Measurements from ENCODE around the gene HMBS. TPM values are rescaled to one million over a fixed set of nuclear protein-coding genes. Genes with fewer than 3 reads are reported as not detected.

Gene HMBS
- total RNA-seq, 2 experiments from 2014 or later: 33.6 to 36.1 TPM

- DNase-seq (peak; percentile 34), ATAC-seq (peak; percentile 28)
- Mint-ChIP-seq H3K36me3 (ENCODE audit: low read depth) (peaks cover 73% of the 10 kb centered on the region), H3K4me3 (no peak overlapping the region), H3K27ac (peak overlapping the region; percentile 55), H3K27me3 (no peaks in the 10 kb centered on the region), H3K9me3 (no peaks in the 10 kb centered on the region), H3K4me1 (ENCODE audit: low read depth) (peaks cover 37% of the 10 kb centered on the region)
- intact Hi-C loops (cut with micrococcal nuclease): no loop called here
- CTCF ChIA-PET: no interaction called here
- no peak for TF ChIP-seq CTCF (IDR thresholded peaks at IDR 0.05)
- POLR2A ChIA-PET: interaction anchor here (0.6 to 1.9 kb wide), 7 partner anchors 9 to 1826 kb away, joined by 3 to 9 read pairs (median 3); partner anchors contain the start of gene SLC37A4
Measured at GRCh38 chr11:119051440-119052162, 33.1 kb upstream of the HMBS start.

- no peak overlapping the region for H3K4me3 Mint-ChIP-seq
- no peaks in the 10 kb centered on the region for H3K27me3 Mint-ChIP-seq
- DNase-seq (no peak), ATAC-seq (no peak)
- TF ChIP-seq CTCF (IDR thresholded peaks at IDR 0.05): no peak
- H3K36me3 Mint-ChIP-seq (ENCODE audit: low read depth): peaks cover 71% of the 10 kb centered on the region
- intact Hi-C loops (cut with micrococcal nuclease): no loop called here
- ChIA-PET CTCF (no interaction called here), POLR2A (interaction anchor here (1.1 to 1.9 kb wide), 4 partner anchors 8 to 42 kb away, joined by 3 to 9 read pairs (median 5); partner anchors contain the start of genes SLC37A4 and TRAPPC4)
- peaks cover 37% of the 10 kb centered on the region for H3K4me1 Mint-ChIP-seq (ENCODE audit: low read depth)
- no peaks in the 10 kb centered on the region for H3K9me3 Mint-ChIP-seq
- peak overlapping the region; percentile 41 for H3K27ac Mint-ChIP-seq
Measured at GRCh38 chr11:119052163-119052814, 32.4 kb upstream of the HMBS start.

- no peaks in the 10 kb centered on the region for H3K27me3 Mint-ChIP-seq
- no peak overlapping the region for H3K4me3 Mint-ChIP-seq
- ATAC-seq (no peak), DNase-seq (no peak)
- TF ChIP-seq CTCF (IDR thresholded peaks at IDR 0.05): no peak
- ChIA-PET CTCF (interaction anchor here (1.0 to 4.3 kb wide), 3 partner anchors 11 to 32 kb away, joined by 3 to 18 read pairs (median 5); partner anchors contain the start of gene SLC37A4), POLR2A (interaction anchor here (0.7 to 3.7 kb wide), 8 partner anchors 10 to 67 kb away, joined by 3 to 26 read pairs (median 6); partner anchors contain the start of genes HINFP, RPS25, SLC37A4 and TRAPPC4)
- H3K27ac Mint-ChIP-seq: no peak overlapping the region
- no peaks in the 10 kb centered on the region for H3K9me3 Mint-ChIP-seq
- intact Hi-C loops (cut with micrococcal nuclease): no loop called here
- H3K4me1 Mint-ChIP-seq (ENCODE audit: low read depth): peaks cover 45% of the 10 kb centered on the region
- peaks cover 56% of the 10 kb centered on the region for H3K36me3 Mint-ChIP-seq (ENCODE audit: low read depth)
Measured at GRCh38 chr11:119054418-119054817, 30.3 kb upstream of the HMBS start.

- CTCF ChIA-PET: interaction anchor here (0.8 to 4.3 kb wide), 11 partner anchors 8 to 265 kb away, joined by 3 to 18 read pairs (median 5); partner anchors contain the start of genes HMBS, SLC37A4 and VPS11
- DNase-seq (peak; percentile 30), ATAC-seq (no peak)
- peaks cover 47% of the 10 kb centered on the region for H3K36me3 Mint-ChIP-seq (ENCODE audit: low read depth)
- no peaks in the 10 kb centered on the region for H3K9me3 Mint-ChIP-seq
- peak overlapping the region; percentile 87 for H3K27ac Mint-ChIP-seq
- TF ChIP-seq CTCF (IDR thresholded peaks at IDR 0.05): peak; percentile 33
- intact Hi-C loops (cut with micrococcal nuclease): no loop called here
- POLR2A ChIA-PET: interaction anchor here (0.7 to 3.7 kb wide), 21 partner anchors 8 to 147 kb away, joined by 3 to 26 read pairs (median 8); partner anchors contain the start of genes C2CD2L, CENATAC, RPS25 and SLC37A4
- peak overlapping the region; percentile 86 for H3K4me3 Mint-ChIP-seq
- peaks cover 43% of the 10 kb centered on the region for H3K4me1 Mint-ChIP-seq (ENCODE audit: low read depth)
- no peaks in the 10 kb centered on the region for H3K27me3 Mint-ChIP-seq
Measured at GRCh38 chr11:119055901-119056300, 28.8 kb upstream of the HMBS start.
